Testis (tissue), 2 donors: ENCODE data around the gene IFT57.

Source experiments
- POLR2A ChIP-seq: fragments of 450-650 bp; IDR thresholded peaks from one replicate; pipeline ENCODE4 v1.6.1; 2017; ENCODE audit warnings: antibody characterized with exemption, mild to moderate bottlenecking, moderate library complexity
- TF ChIP-seq, protein P1 (sequence below), 3 experiments: fragments of 450-650 bp in 2 of 3; fragments of 200-600 bp in 1 of 3; sonication (generic) in 1 of 3; IDR thresholded peaks; one replicate each; pipeline ENCODE4 v1.5.1; 2016 to 2019; ENCODE audit warnings: antibody characterized with exemption in 3 of 3, mild to moderate bottlenecking in 2 of 3, moderate library complexity in 1 of 3

DNA sequence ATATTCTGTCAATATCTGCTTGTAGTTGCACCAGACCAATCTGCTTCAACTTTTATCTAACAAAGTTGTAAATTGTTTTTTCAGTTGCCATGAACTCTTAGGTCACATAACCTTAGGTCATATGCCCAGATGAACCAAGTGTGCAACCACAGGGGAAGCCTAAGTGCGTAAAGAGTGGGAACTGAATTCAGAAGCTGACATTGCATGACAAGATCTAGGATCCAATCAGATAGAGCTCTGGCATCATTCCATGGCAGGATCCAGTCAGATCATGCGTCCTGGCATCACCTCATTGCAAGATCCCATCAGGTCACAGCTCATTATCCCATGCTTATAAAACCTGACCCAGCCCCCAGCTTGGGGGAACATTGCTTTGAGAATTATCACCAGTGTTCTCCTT lies 18.9 kb upstream of the IFT57 start:
- TF ChIP-seq, protein P1, sequence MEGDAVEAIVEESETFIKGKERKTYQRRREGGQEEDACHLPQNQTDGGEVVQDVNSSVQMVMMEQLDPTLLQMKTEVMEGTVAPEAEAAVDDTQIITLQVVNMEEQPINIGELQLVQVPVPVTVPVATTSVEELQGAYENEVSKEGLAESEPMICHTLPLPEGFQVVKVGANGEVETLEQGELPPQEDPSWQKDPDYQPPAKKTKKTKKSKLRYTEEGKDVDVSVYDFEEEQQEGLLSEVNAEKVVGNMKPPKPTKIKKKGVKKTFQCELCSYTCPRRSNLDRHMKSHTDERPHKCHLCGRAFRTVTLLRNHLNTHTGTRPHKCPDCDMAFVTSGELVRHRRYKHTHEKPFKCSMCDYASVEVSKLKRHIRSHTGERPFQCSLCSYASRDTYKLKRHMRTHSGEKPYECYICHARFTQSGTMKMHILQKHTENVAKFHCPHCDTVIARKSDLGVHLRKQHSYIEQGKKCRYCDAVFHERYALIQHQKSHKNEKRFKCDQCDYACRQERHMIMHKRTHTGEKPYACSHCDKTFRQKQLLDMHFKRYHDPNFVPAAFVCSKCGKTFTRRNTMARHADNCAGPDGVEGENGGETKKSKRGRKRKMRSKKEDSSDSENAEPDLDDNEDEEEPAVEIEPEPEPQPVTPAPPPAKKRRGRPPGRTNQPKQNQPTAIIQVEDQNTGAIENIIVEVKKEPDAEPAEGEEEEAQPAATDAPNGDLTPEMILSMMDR (IDR thresholded peaks at IDR 0.05), result no peak
- no peak for TF ChIP-seq POLR2A
